ENCODE measurements around the gene PITPNC1. TPM values are rescaled to one million over a fixed set of nuclear protein-coding genes. Genes with fewer than 3 reads are reported as not detected.

The PITPNC1 gene
- total and polyA plus RNA-seq, 4 donors: 2.3 to 29.6 (median 17.8) TPM

DNA sequence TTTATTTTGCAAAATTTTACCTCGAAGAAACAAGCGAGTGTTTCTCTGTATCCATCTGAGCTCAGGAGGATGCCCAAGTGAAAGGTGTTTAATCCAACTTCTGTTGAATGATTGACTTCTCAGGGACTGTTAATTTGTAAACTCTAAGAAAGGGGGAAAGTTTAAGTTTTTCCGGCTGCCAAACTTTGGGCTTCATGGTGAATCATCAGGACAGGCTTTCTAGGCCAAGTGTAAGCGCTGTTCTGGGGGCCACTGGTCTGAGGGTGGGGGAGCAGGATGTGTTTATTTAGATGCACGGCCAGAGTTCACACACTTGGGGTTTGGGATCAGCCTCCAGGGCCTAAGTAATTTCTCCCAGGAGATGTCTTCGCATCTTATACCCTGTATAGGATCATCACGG, 110.4 kb downstream of the PITPNC1 start:
- H3K4me1 ChIP-seq (ENCODE audit: control insufficient read depth in 1 of 2, insufficient read depth in 2 of 2, low read length in 2 of 2): no peaks in the 10 kb centered on the region
- ATAC-seq (ENCODE audit: low FRiP score): no peak
- H3K4me3 ChIP-seq (ENCODE audit: low read length in 2 of 2): no peak overlapping the region
- no peak overlapping the region for H3K27ac ChIP-seq (ENCODE audit: low read depth in 1 of 2, low read length in 2 of 2)
- no peaks in the 10 kb centered on the region for H3K9me3 ChIP-seq (ENCODE audit: control insufficient read depth, low read length)
- no peaks in the 10 kb centered on the region for H3K27me3 ChIP-seq (ENCODE audit: control insufficient read depth in 1 of 2, insufficient read depth in 2 of 2, low read length in 1 of 2)
- intact Hi-C loops (cut with DNase I): no loop called here
- DNase-seq: no peak
- whole genome bisulfite sequencing, 2 donors: 86% methylated on average over 7 of the region's 7 CpGs
- H3K36me3 ChIP-seq (ENCODE audit: control insufficient read depth in 1 of 2, insufficient read depth in 2 of 2, low read length in 1 of 2): no peaks in the 10 kb centered on the region

DNA sequence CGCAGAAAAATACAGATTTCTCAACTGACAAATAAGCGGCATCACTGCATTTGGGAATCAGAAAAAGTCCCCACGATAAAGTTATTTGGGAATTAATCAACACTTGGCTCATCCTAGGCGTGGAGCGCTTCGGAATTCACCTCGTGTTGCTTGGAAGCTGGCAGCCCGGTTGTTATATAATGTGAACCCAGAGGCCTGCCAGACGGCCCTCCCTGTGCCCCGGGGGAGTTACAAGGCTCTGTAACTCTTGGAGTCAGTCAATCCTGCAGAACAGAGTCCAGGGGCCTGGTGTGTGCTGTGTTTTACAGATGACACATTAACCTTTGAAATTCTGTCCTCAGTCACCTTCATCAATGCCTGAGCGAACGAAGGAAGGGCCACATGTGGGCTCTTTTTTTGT, 111.1 kb downstream of the PITPNC1 start:
- H3K4me1 ChIP-seq (ENCODE audit: control insufficient read depth in 1 of 2, insufficient read depth in 2 of 2, low read length in 2 of 2): no peaks in the 10 kb centered on the region
- H3K4me3 ChIP-seq (ENCODE audit: low read length in 2 of 2): no peak overlapping the region
- no peak overlapping the region for H3K27ac ChIP-seq (ENCODE audit: low read depth in 1 of 2, low read length in 2 of 2)
- no peaks in the 10 kb centered on the region for H3K36me3 ChIP-seq (ENCODE audit: control insufficient read depth in 1 of 2, insufficient read depth in 2 of 2, low read length in 1 of 2)
- DNase-seq: no peak
- intact Hi-C loops (cut with DNase I): no loop called here
- ATAC-seq (ENCODE audit: low FRiP score): peak; percentile 47
- WGBS, 2 donors: 23 to 24% methylated on average over 12 of the region's 12 CpGs
- H3K27me3 ChIP-seq (ENCODE audit: control insufficient read depth in 1 of 2, insufficient read depth in 2 of 2, low read length in 1 of 2): no peaks in the 10 kb centered on the region
- H3K9me3 ChIP-seq (ENCODE audit: control insufficient read depth, low read length): no peaks in the 10 kb centered on the region

DNA sequence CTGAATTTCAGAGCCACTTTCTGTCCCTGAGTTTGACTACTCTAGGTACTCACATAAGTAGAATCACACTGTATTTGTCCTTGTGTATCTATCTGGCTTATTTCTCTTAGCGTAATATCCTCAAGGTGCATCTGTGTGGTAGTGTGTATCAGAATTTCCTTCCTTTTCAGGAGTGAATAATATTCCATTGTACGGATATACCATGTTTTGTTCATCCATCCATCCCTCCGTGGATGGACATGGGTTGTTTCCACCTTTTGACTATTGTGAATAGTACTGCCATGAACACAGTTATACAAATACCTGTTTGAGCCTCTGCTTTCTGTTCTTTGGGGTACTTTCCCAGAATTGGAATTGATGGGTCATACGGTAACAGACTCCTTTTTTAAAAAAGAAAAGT, 111.7 kb downstream of the PITPNC1 start:
- Histone ChIP-seq H3K27me3 (ENCODE audit: control insufficient read depth in 1 of 2, insufficient read depth in 2 of 2, low read length in 1 of 2) (no peaks in the 10 kb centered on the region), H3K4me1 (ENCODE audit: control insufficient read depth in 1 of 2, insufficient read depth in 2 of 2, low read length in 2 of 2) (no peaks in the 10 kb centered on the region), H3K36me3 (ENCODE audit: control insufficient read depth in 1 of 2, insufficient read depth in 2 of 2, low read length in 1 of 2) (no peaks in the 10 kb centered on the region), H3K27ac (ENCODE audit: low read depth in 1 of 2, low read length in 2 of 2) (no peak overlapping the region), H3K4me3 (ENCODE audit: low read length in 2 of 2) (no peak overlapping the region), H3K9me3 (ENCODE audit: control insufficient read depth, low read length) (no peaks in the 10 kb centered on the region)
- ATAC-seq (ENCODE audit: low FRiP score) (no peak), DNase-seq (no peak)
- intact Hi-C loops (cut with DNase I): no loop called here
- 96% methylated on average over 4 of the region's 4 CpGs for WGBS, 2 donors

GRCh38 chr17:67489273-67489672, 112.2 kb downstream of the PITPNC1 start:
- Histone ChIP-seq H3K27me3 (ENCODE audit: control insufficient read depth in 1 of 2, insufficient read depth in 2 of 2, low read length in 1 of 2) (no peaks in the 10 kb centered on the region), H3K27ac (ENCODE audit: low read depth in 1 of 2, low read length in 2 of 2) (no peak overlapping the region), H3K4me1 (ENCODE audit: control insufficient read depth in 1 of 2, insufficient read depth in 2 of 2, low read length in 2 of 2) (no peaks in the 10 kb centered on the region), H3K4me3 (ENCODE audit: low read length in 2 of 2) (no peak overlapping the region), H3K36me3 (ENCODE audit: control insufficient read depth in 1 of 2, insufficient read depth in 2 of 2, low read length in 1 of 2) (no peaks in the 10 kb centered on the region), H3K9me3 (ENCODE audit: control insufficient read depth, low read length) (no peaks in the 10 kb centered on the region)
- no peak for DNase-seq
- intact Hi-C loops (cut with DNase I): no loop called here
- WGBS, 2 donors: 84 to 99% methylated on average over 4 of the region's 4 CpGs
- ATAC-seq (ENCODE audit: low FRiP score): no peak

DNA sequence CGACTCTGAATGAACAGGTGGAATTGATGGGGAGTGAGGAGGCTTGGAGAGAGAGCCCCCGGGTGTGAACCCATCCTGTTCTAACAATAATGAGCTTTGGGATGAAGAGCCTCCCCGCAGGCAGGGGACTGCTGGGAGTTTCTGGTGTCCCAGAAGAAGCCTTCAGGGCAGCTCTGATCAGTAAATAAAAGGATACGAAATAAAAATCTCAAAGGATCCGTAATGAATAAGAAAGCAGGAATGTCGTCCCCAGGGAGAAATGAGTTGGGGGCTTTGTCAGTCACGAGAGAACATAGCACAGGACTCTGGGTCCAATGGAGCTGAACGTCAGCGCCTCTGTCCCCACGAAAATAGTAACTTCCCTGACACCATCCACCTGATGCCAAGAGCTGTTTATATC, 113.4 kb downstream of the PITPNC1 start:
- Histone ChIP-seq H3K4me1 (ENCODE audit: control insufficient read depth in 1 of 2, insufficient read depth in 2 of 2, low read length in 2 of 2) (no peaks in the 10 kb centered on the region), H3K9me3 (ENCODE audit: control insufficient read depth, low read length) (no peaks in the 10 kb centered on the region), H3K36me3 (ENCODE audit: control insufficient read depth in 1 of 2, insufficient read depth in 2 of 2, low read length in 1 of 2) (no peaks in the 10 kb centered on the region), H3K27ac (ENCODE audit: low read depth in 1 of 2, low read length in 2 of 2) (no peak overlapping the region), H3K4me3 (ENCODE audit: low read length in 2 of 2) (no peak overlapping the region), H3K27me3 (ENCODE audit: control insufficient read depth in 1 of 2, insufficient read depth in 2 of 2, low read length in 1 of 2) (no peaks in the 10 kb centered on the region)
- intact Hi-C loops (cut with DNase I): no loop called here
- 27 to 29% methylated on average over 10 of the region's 10 CpGs for WGBS, 2 donors
- DNase-seq (no peak), ATAC-seq (ENCODE audit: low FRiP score) (peak; percentile 10)

GRCh38 chr17:67491009-67491680, 114.1 kb downstream of the PITPNC1 start:
- WGBS, 2 donors: 9 to 10% methylated on average over 18 of the region's 18 CpGs

DNA sequence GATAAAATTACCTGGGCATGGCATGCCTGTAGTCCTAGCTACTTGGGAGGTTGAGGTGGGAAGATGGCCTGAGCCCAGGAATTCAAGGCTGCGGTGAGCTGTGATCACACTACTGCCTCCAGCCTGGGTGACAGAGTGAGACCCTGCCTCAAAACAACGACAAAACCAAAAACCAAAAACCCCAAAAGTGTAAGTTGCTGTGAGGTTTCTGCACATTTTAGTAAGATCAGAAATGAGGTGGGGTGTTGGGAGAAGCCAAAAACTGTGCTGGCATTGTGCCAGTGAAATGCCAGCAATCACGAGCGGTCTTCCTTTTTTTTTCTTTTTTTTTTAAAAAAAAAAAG, 114.6 kb downstream of the PITPNC1 start:
- Histone ChIP-seq H3K27ac (ENCODE audit: low read depth in 1 of 2, low read length in 2 of 2) (no peak overlapping the region), H3K36me3 (ENCODE audit: control insufficient read depth in 1 of 2, insufficient read depth in 2 of 2, low read length in 1 of 2) (no peaks in the 10 kb centered on the region), H3K4me1 (ENCODE audit: control insufficient read depth in 1 of 2, insufficient read depth in 2 of 2, low read length in 2 of 2) (no peaks in the 10 kb centered on the region), H3K9me3 (ENCODE audit: control insufficient read depth, low read length) (no peaks in the 10 kb centered on the region), H3K4me3 (ENCODE audit: low read length in 2 of 2) (no peak overlapping the region), H3K27me3 (ENCODE audit: control insufficient read depth in 1 of 2, insufficient read depth in 2 of 2, low read length in 1 of 2) (no peaks in the 10 kb centered on the region)
- DNase-seq (no peak), ATAC-seq (ENCODE audit: low FRiP score) (no peak)
- intact Hi-C loops (cut with DNase I): no loop called here
- WGBS, 2 donors: 44 to 49% methylated on average over 4 of the region's 4 CpGs

More at GRCh38 chr17:67491009-67491680, 114.1 kb downstream of the PITPNC1 start:
- H3K4me1 ChIP-seq (ENCODE audit: control insufficient read depth in 1 of 2, insufficient read depth in 2 of 2, low read length in 2 of 2): no peaks in the 10 kb centered on the region
- H3K9me3 ChIP-seq (ENCODE audit: control insufficient read depth, low read length): no peaks in the 10 kb centered on the region
- intact Hi-C loops (cut with DNase I): no loop called here
- H3K4me3 ChIP-seq (ENCODE audit: low read length in 2 of 2): no peak overlapping the region
- peak; percentile 91 for ATAC-seq (ENCODE audit: low FRiP score)
- no peaks in the 10 kb centered on the region for H3K27me3 ChIP-seq (ENCODE audit: control insufficient read depth in 1 of 2, insufficient read depth in 2 of 2, low read length in 1 of 2)
- peak; percentile 91 for DNase-seq
- no peaks in the 10 kb centered on the region for H3K36me3 ChIP-seq (ENCODE audit: control insufficient read depth in 1 of 2, insufficient read depth in 2 of 2, low read length in 1 of 2)
- H3K27ac ChIP-seq (ENCODE audit: low read depth in 1 of 2, low read length in 2 of 2): no peak overlapping the region

- Histone ChIP-seq H3K9me3 (ENCODE audit: control insufficient read depth, low read length) (no peaks in the 10 kb centered on the region), H3K36me3 (ENCODE audit: control insufficient read depth in 1 of 2, insufficient read depth in 2 of 2, low read length in 1 of 2) (no peaks in the 10 kb centered on the region), H3K27me3 (ENCODE audit: control insufficient read depth in 1 of 2, insufficient read depth in 2 of 2, low read length in 1 of 2) (no peaks in the 10 kb centered on the region), H3K27ac (ENCODE audit: low read depth in 1 of 2, low read length in 2 of 2) (no peak overlapping the region), H3K4me1 (ENCODE audit: control insufficient read depth in 1 of 2, insufficient read depth in 2 of 2, low read length in 2 of 2) (no peaks in the 10 kb centered on the region), H3K4me3 (ENCODE audit: low read length in 2 of 2) (no peak overlapping the region)
- 80% methylated on average over 5 of the region's 5 CpGs for WGBS, 2 donors
- intact Hi-C loops (cut with DNase I): no loop called here
- DNase-seq (no peak), ATAC-seq (ENCODE audit: low FRiP score) (no peak)
Observed at GRCh38 chr17:67492251-67492740, 115.2 kb downstream of the PITPNC1 start.

GRCh38 chr17:67492824-67493517, 115.9 kb downstream of the PITPNC1 start:
- Histone ChIP-seq H3K4me1 (ENCODE audit: control insufficient read depth in 1 of 2, insufficient read depth in 2 of 2, low read length in 2 of 2) (no peaks in the 10 kb centered on the region), H3K9me3 (ENCODE audit: control insufficient read depth, low read length) (no peaks in the 10 kb centered on the region), H3K36me3 (ENCODE audit: control insufficient read depth in 1 of 2, insufficient read depth in 2 of 2, low read length in 1 of 2) (no peaks in the 10 kb centered on the region), H3K4me3 (ENCODE audit: low read length in 2 of 2) (no peak overlapping the region), H3K27ac (ENCODE audit: low read depth in 1 of 2, low read length in 2 of 2) (no peak overlapping the region), H3K27me3 (ENCODE audit: control insufficient read depth in 1 of 2, insufficient read depth in 2 of 2, low read length in 1 of 2) (no peaks in the 10 kb centered on the region)
- 59 to 67% methylated on average over 13 of the region's 13 CpGs for WGBS, 2 donors
- intact Hi-C loops (cut with DNase I): no loop called here
- ATAC-seq (ENCODE audit: low FRiP score) (no peak), DNase-seq (no peak)
